Endothelial cell of umbilical vein (primary cell): ENCODE results near the gene DNASE1L1. TPM values are rescaled to one million over a fixed set of nuclear protein-coding genes. Genes with fewer than 3 reads are reported as not detected.
"Not testable (repeated sequence)": the region's sequence is repeated elsewhere in the genome, so short reads cannot be mapped to it uniquely, and the experiment has no call there.

Experiments
- BruUV-seq: library from RNA; stranded (reverse); fragments of 400-500 nt; replicated peaks from 2 replicates; lab custom pipeline; 2021; lab: Mats Ljungman, UMichigan
- CTCF ChIA-PET: fragments of 300-600, 350-600 bp; sonication (Branson Sonifier 250); formaldehyde crosslinking; loops from one replicate; lab custom pipeline; 2021; ENCODE audit warnings: antibody characterized with exemption, inconsistent platforms; lab: Charles Lee
- POLR2A ChIA-PET: fragments of 300-600, 350-600 bp; sonication (Branson Sonifier 250); formaldehyde crosslinking; loops from one replicate; lab custom pipeline; 2021; ENCODE audit warnings: antibody characterized with exemption, inconsistent platforms; lab: Charles Lee
- DNase-seq: peaks from one replicate; pipeline ENCODE4 v3.0.0-alpha.2; 2011; ENCODE audit warnings: low read depth, low spot score
- FAIRE-seq: peaks from 2 replicates; lab custom pipeline; 2011; peaks lifted over from hg19 to GRCh38; lab: Jason Lieb, UNC
- H2AFZ ChIP-seq: 2 replicates; pipeline ENCODE4 v1.6.0; 2012; ENCODE audit warnings: low read depth, low read length, control low read depth, inconsistent platforms
- H3K27ac ChIP-seq: 2 replicates; pipeline ENCODE4 v1.5.1; 2011; ENCODE audit warnings: low read depth, mild to moderate bottlenecking, control low read depth, low read length, moderate library complexity; ENCODE audit not compliant: insufficient read depth
- H3K27me3 ChIP-seq, 2 experiments: 2 replicates each; pipeline versions ENCODE4 v1.6.0 to v1.6.1; 2011; ENCODE audit warnings: low read length in 2 of 2, mixed read lengths in 1 of 2; ENCODE audit not compliant: control insufficient read depth in 2 of 2, insufficient read depth in 2 of 2
- H3K36me3 ChIP-seq, 2 experiments: 2 replicates in 1 of 2; 3 replicates in 1 of 2; pipeline ENCODE4 v1.5.1; 2011; ENCODE audit warnings: low read length in 2 of 2, mild to moderate bottlenecking in 1 of 2, moderate library complexity in 1 of 2; ENCODE audit not compliant: control insufficient read depth in 2 of 2, insufficient read depth in 2 of 2; ENCODE audit errors: extremely low read depth in 1 of 2
- H3K4me1 ChIP-seq: 3 replicates; pipeline ENCODE4 v1.5.1; 2011; ENCODE audit warnings: mild to moderate bottlenecking, low read length; ENCODE audit not compliant: control insufficient read depth, insufficient read depth; ENCODE audit errors: extremely low read depth
- H3K4me2 ChIP-seq: 2 replicates; pipeline ENCODE4 v1.6.1; 2011; ENCODE audit warnings: low read length, control low read depth, mixed read lengths; ENCODE audit not compliant: insufficient read depth
- H3K4me3 ChIP-seq, 3 experiments: fragments of 200-600 bp in 1 of 3; sonication (generic), shearing (Covaris generic) in 1 of 3; replicated peaks in 1 of 3; 2 replicates each; pipeline ENCODE4 v1.5.1; 2011 to 2016; ENCODE audit warnings: control low read depth in 3 of 3, low read length in 3 of 3, mild to moderate bottlenecking in 2 of 3, inconsistent platforms in 1 of 3, low read depth in 1 of 3, moderate library complexity in 1 of 3; ENCODE audit not compliant: insufficient read depth in 1 of 3
- H3K79me2 ChIP-seq: 2 replicates; pipeline ENCODE4 v1.6.0; 2012; ENCODE audit warnings: low read length, inconsistent platforms; ENCODE audit not compliant: control insufficient read depth, insufficient read depth
- H3K9ac ChIP-seq: replicated peaks from 2 replicates; pipeline ENCODE3; 2011; ENCODE audit warnings: low read length, control low read depth; ENCODE audit not compliant: insufficient read depth; ENCODE audit errors: extremely low read depth
- H3K9me1 ChIP-seq: replicated peaks from 3 replicates; pipeline ENCODE4 v1.6.0; 2011; ENCODE audit warnings: mild to moderate bottlenecking, low read length; ENCODE audit not compliant: control insufficient read depth, insufficient read depth; ENCODE audit errors: extremely low read depth
- H3K9me3 ChIP-seq: replicated peaks from 2 replicates; pipeline ENCODE4 v1.5.1; 2012; ENCODE audit warnings: low read length, inconsistent platforms; ENCODE audit not compliant: control insufficient read depth, insufficient read depth
- H4K20me1 ChIP-seq: replicated peaks from 2 replicates; pipeline ENCODE3; 2011; ENCODE audit warnings: mild to moderate bottlenecking, low read length; ENCODE audit not compliant: control insufficient read depth, insufficient read depth; ENCODE audit errors: extremely low read depth
- EZH2 ChIP-seq: IDR thresholded peaks from 2 replicates; pipeline ENCODE4 v1.6.1; 2012; ENCODE audit warnings: borderline replicate concordance, low read depth, mild to moderate bottlenecking, moderate library complexity, low read length, inconsistent platforms; ENCODE audit not compliant: severe bottlenecking
- POLR2A ChIP-seq: IDR thresholded peaks from 2 replicates; pipeline ENCODE4 v1.6.1; 2012; ENCODE audit warnings: low read depth, mild to moderate bottlenecking, control low read depth, low read length
- POLR2AphosphoS5 ChIP-seq: IDR thresholded peaks from 2 replicates; pipeline ENCODE4 v1.6.1; 2012; ENCODE audit warnings: low read depth, mild to moderate bottlenecking, control low read depth, low read length, moderate library complexity; ENCODE audit not compliant: insufficient read depth
- dilution Hi-C: fragments of 300-500 bp; cut with MboI; formaldehyde crosslinking; loops from one replicate; pipeline ENCODE4 v1.15.0; 2019; ENCODE audit warnings: low sequenced_read_pairs; ENCODE audit not compliant: extremely low pct_ligation_motif_present
- intact Hi-C: fragments of 100-400 bp; cut with micrococcal nuclease; formaldehyde crosslinking; loops from one replicate; pipeline ENCODE4 v1.10.0; 2022
- polyA plus RNA-seq, 4 experiments: library from polyadenylated mRNA; depleted of rRNA in 3 of 4; stranded (reverse) in 3 of 4; unstranded in 1 of 4; fragments of >200 nt; gene quantifications; 2 replicates each; pipeline versions ENCODE4 v1.2.1 to v1.2.3, GENCODE V29; 2011 to 2012; ENCODE audit warnings: missing spikeins in 1 of 4
- total RNA-seq: library from RNA; stranded (reverse); gene quantifications from 2 replicates; pipeline ENCODE4 v1.2.3, GENCODE V29; 2021
- TF ChIP-seq, protein P1 (sequence below), 2 donors: IDR thresholded peaks; 1 replicate in 1 of 2; 2 replicates in 1 of 2; pipeline ENCODE4 v1.5.1; 2011; ENCODE audit warnings: low read length in 2 of 2, mild to moderate bottlenecking in 2 of 2, moderate library complexity in 2 of 2, control low read depth in 1 of 2, inconsistent platforms in 1 of 2, low read depth in 1 of 2; ENCODE audit not compliant: insufficient read depth in 1 of 2; ENCODE audit errors: extremely low read depth in 1 of 2

The DNASE1L1 gene
- total and polyA plus RNA-seq, 2 donors (not counting 3 experiments of a cell fraction or from before 2014, with no cell fraction given), result 61.5 to 84.9 TPM

DNA sequence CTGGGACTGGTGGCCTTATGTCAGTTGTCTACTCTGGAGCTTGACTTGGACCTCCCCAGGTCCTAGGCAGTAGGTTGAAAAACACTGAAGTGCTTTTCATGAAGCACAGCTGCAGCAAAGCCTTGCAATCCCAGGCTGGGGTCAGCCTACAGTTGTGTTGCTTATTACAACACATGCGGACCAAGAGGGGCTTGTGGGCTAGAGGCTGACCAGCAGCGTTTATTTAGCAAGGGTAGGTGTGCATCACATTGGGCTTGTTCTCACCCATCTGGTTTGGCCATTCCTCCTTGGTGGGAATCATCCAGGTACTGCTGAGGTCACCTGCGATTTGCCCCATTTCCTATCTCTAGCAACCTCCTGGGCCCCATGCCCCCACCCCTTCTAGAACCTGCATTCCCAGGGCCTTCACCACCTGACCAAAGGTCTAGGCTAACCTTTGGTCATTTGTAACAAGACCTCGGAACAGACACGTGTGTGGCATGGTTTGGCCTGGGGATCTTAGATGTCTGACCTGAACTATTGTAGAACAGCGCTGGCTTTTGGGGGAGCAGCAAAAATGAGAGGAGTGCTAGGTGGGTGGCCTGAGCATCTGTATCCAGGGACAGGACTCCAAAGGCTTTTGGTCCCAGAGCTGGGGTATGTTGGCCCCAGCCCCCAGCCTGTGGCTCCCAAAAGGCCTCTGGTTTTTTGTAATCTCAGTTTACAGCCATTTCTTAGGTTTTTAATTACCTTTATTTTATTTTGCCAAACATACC, 7.8 kb downstream of the DNASE1L1 start:
- peaks cover 20% of the 10 kb centered on the region for H3K79me2 ChIP-seq
- no peaks in the 10 kb centered on the region for H4K20me1 ChIP-seq
- H3K9me1 ChIP-seq, result no peaks in the 10 kb centered on the region
- peak overlapping the region; percentile 12 for H3K4me2 ChIP-seq
- H2AFZ ChIP-seq, result no peak overlapping the region
- BruUV-seq, result no TSS peak
- intact Hi-C loops, result loop anchor here (1.0 kb wide), 1 partner anchor 8 kb away; the partner anchor contains the start of gene DNASE1L1
- H3K36me3 ChIP-seq, result peaks cover 15 to 18% of the 10 kb centered on the region in 2 experiments
- H3K27me3 ChIP-seq, result no peaks in the 10 kb centered on the region
- CTCF ChIA-PET, result no interaction called here
- POLR2A ChIA-PET, result interaction anchor here (1.3 kb wide), 1 partner anchor 28 kb away, joined by 3 read pairs; no protein-coding TSS in a partner anchor
- DNase-seq, result no peak
- H3K27ac ChIP-seq, result no peak overlapping the region
- no peak overlapping the region for H3K4me3 ChIP-seq
- peak; percentile 50 for FAIRE-seq
- TF ChIP-seq, protein P1, sequence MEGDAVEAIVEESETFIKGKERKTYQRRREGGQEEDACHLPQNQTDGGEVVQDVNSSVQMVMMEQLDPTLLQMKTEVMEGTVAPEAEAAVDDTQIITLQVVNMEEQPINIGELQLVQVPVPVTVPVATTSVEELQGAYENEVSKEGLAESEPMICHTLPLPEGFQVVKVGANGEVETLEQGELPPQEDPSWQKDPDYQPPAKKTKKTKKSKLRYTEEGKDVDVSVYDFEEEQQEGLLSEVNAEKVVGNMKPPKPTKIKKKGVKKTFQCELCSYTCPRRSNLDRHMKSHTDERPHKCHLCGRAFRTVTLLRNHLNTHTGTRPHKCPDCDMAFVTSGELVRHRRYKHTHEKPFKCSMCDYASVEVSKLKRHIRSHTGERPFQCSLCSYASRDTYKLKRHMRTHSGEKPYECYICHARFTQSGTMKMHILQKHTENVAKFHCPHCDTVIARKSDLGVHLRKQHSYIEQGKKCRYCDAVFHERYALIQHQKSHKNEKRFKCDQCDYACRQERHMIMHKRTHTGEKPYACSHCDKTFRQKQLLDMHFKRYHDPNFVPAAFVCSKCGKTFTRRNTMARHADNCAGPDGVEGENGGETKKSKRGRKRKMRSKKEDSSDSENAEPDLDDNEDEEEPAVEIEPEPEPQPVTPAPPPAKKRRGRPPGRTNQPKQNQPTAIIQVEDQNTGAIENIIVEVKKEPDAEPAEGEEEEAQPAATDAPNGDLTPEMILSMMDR (IDR thresholded peaks at IDR 0.05; ENCODE audit: extremely low read depth in 1 of 2, insufficient read depth in 1 of 2, low read depth in 1 of 2, low read length in 2 of 2), result no peak
- TF ChIP-seq POLR2A (peak; percentile 82), EZH2 (no peak), POLR2AphosphoS5 (peak; percentile 68)
- H3K9ac ChIP-seq, result no peak overlapping the region
- H3K9me3 ChIP-seq, result no peaks in the 10 kb centered on the region
- dilution Hi-C loops, result no loop called here
- peaks cover 8% of the 10 kb centered on the region for H3K4me1 ChIP-seq

- H3K9me1 ChIP-seq, FAIRE-seq, H3K4me1 ChIP-seq, H3K27ac ChIP-seq, H2AFZ ChIP-seq, H3K9me3 ChIP-seq, CTCF ChIA-PET, intact Hi-C loops, dilution Hi-C loops, BruUV-seq, H4K20me1 ChIP-seq, H3K27me3 ChIP-seq, DNase-seq: not testable (repeated sequence)
- H3K9ac ChIP-seq, result peak overlapping the region; percentile 95
- peak overlapping the region in 1 of 3 experiments; percentile 86 for H3K4me3 ChIP-seq
- H3K79me2 ChIP-seq, result peaks cover 20% of the 10 kb centered on the region
- POLR2A ChIA-PET, result interaction anchor here (0.7 to 1.5 kb wide), 3 partner anchors 8 to 13 kb away, joined by 3 read pairs; no protein-coding TSS in a partner anchor
- H3K4me2 ChIP-seq, result peak overlapping the region; percentile 82
- peaks cover 15 to 18% of the 10 kb centered on the region in 2 experiments for H3K36me3 ChIP-seq
Observed at GRCh38 chrX:154400369-154400817, 8.7 kb downstream of the DNASE1L1 start.
